Astrocyte of the cerebellum (primary cell): ENCODE measurements around the gene CRIP1.

Source experiments
- DNase-seq: peaks from one replicate; pipeline ENCODE4 v3.0.0-alpha.2; 2011; ENCODE audit warnings: low read depth
- H3K4me3 ChIP-seq: 2 replicates; pipeline ENCODE4 v1.5.1; 2011; ENCODE audit warnings: mild to moderate bottlenecking, low read depth, low read length, moderate library complexity
- in situ Hi-C: cut with HindIII; loops from 2 replicates; pipeline ENCODE4 v1.10.0; 2017; ENCODE audit warnings: low sequenced_read_pairs
- TF ChIP-seq, protein P1 (sequence below): IDR thresholded peaks from 2 replicates; pipeline ENCODE4 v1.5.1; 2012; ENCODE audit warnings: low read length, low read depth, moderate library complexity, mild to moderate bottlenecking; ENCODE audit errors: missing control alignments

Gene CRIP1, protein sequence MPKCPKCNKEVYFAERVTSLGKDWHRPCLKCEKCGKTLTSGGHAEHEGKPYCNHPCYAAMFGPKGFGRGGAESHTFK

DNA sequence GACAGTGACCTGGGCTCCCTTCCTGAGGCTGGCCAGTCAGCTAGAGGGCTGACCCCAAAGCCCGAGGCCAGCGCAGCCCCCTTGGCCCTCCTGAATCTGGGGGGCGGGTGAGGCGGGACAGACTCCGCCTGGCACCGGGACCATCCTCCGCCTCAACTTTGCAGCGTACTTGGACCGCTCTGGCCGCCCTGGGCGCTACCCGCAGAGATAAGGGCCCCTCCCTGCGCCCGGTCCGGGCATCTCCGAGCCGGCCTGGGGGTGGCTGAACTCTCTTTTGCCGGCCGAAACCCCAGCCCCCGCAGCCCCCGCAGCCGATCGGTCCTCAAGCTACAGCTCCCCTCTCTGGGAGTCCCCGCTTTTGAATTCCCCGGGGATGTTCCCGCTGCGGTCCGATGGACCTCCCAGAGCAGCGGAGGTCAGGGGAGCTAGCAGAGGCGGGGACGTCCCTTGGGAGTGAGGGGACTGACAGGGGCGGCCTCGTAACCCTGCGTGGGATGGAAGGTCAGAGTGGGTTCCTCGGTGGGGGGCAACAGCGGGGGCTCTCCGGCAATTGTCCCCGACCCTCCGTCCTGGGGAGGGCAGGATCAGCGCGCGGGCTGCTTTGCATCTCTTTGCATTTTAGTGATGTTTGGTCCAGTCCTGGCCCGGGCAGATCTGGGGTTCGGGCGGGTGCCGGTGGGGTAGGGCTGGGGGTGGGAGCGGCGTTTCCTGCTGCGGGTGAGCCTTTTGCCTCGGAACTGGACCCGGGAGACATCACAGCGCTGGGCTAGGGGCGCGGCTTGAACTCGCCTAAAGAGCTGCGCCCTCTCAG lies at the start of gene CRIP1:
Gene CRIP1 (plus strand): TSS at position 724 of the 811 bp plus-strand sequence. CDS start 374 bp downstream, outside the sequence.
- DNase-seq: no peak
- no peak within 1 kb of the TSS for H3K4me3 ChIP-seq
- in situ Hi-C loops: no loop called here

DNA sequence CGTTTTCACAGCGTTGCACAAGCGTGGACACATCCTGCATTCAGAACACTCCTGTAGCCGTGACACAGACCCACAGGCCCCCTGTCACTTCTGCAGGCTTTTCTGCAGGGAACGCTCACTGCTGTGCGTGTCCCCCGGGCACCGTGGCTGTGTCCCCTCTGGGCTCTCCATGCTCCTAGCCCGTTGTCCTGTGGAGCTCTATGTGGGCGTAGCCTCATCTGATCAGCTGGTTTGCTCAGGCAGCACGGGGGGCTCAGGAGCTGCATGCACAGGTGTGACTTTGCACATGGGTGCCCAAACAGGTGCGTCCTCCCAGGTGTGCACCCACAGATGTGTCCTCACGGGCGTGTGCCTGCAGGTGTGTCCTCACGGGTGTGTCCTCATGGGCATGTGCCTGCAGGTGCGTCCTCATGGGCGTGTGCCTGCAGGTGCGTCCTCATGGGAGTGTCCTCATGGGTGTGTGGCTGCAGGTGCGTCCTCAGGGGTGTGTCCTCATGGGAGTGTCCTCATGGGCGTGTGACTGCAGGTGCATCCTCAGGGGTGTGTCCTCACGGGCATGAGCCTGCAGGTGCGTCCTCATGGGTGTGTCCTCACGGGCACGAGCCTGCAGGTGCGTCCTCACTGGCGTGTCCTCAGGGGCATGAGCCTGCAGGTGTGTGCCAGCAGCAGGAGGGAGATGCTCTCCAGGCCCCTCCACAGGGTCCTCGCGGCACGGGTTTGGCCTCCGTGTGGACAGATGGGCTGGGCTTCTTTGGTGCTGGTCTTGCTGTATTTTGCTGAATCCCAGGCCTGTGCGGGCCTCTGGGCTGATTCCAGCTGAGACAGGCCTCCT lies 49.6 kb upstream of the CRIP1 start:
- in situ Hi-C loops: no loop called here
- TF ChIP-seq, protein P1, sequence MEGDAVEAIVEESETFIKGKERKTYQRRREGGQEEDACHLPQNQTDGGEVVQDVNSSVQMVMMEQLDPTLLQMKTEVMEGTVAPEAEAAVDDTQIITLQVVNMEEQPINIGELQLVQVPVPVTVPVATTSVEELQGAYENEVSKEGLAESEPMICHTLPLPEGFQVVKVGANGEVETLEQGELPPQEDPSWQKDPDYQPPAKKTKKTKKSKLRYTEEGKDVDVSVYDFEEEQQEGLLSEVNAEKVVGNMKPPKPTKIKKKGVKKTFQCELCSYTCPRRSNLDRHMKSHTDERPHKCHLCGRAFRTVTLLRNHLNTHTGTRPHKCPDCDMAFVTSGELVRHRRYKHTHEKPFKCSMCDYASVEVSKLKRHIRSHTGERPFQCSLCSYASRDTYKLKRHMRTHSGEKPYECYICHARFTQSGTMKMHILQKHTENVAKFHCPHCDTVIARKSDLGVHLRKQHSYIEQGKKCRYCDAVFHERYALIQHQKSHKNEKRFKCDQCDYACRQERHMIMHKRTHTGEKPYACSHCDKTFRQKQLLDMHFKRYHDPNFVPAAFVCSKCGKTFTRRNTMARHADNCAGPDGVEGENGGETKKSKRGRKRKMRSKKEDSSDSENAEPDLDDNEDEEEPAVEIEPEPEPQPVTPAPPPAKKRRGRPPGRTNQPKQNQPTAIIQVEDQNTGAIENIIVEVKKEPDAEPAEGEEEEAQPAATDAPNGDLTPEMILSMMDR: no peak
- no peak for DNase-seq
- H3K4me3 ChIP-seq: no peak overlapping the region

More for the DNA sequence above, at the start of gene CRIP1:
- TF ChIP-seq, protein P1: no peak

DNA sequence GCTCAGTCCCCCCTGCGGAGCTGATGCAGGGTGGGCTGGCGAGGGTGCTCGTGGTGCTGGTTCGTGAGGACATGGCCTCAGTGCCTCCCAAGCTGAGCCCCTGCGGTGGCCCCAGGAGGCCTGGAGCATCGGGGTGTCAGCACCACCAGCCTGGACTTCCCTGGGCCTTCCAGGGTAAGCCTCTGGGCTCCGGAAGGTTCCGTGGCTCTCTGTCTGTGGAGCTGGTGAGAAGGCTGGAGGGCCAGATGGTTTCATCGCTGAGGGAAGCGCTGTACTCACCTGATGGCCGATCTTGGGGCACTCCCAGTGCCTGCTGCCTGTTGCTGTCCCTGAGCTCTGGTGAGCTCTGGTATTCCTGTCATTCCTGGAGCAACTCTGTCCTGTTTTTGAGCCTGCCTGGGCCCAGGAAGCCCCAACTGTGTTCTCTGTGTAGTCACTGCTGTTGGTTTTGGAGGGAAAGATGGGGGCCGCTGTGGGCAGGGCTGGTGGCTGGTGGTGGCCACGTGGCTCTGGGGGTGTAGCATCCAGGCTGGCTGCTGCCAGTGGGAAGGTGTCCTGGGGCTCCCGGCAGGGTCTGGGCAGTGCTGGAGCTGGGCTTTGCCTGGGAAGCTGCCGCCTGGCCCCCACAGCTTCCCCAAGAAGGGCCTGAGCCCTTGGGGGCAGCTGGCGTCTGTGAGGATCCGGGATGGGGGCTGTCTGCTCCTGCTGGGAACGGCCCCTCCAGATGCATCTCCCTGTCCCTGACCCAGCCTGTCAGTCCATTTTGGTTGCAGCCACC lies 48.8 kb upstream of the CRIP1 start:
- in situ Hi-C loops: no loop called here
- TF ChIP-seq, protein P1: no peak
- no peak for DNase-seq
- H3K4me3 ChIP-seq: no peak overlapping the region

DNA sequence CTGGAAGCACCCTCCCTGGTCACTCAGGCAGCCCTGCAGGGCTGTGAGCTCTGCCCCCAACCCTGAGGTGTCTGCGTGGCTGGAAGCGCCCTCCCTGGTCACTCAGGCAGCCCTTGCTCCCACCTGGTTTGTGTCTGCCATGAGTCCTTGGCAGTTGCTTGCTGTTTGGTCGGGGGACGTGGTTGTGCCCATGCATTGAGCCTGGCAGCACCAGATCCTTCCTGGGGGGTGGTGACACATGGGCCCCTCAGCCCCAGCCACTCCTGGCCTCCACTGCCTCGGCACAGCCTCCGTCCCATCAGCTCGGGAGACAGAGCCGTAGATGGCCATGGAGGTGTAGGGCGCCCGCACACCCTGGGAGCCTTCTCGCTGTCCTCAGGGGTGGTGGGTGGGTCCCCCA lies 47.5 kb upstream of the CRIP1 start:
- H3K4me3 ChIP-seq: no peak overlapping the region
- TF ChIP-seq, protein P1: no peak
- DNase-seq: no peak
- in situ Hi-C loops: no loop called here

DNA sequence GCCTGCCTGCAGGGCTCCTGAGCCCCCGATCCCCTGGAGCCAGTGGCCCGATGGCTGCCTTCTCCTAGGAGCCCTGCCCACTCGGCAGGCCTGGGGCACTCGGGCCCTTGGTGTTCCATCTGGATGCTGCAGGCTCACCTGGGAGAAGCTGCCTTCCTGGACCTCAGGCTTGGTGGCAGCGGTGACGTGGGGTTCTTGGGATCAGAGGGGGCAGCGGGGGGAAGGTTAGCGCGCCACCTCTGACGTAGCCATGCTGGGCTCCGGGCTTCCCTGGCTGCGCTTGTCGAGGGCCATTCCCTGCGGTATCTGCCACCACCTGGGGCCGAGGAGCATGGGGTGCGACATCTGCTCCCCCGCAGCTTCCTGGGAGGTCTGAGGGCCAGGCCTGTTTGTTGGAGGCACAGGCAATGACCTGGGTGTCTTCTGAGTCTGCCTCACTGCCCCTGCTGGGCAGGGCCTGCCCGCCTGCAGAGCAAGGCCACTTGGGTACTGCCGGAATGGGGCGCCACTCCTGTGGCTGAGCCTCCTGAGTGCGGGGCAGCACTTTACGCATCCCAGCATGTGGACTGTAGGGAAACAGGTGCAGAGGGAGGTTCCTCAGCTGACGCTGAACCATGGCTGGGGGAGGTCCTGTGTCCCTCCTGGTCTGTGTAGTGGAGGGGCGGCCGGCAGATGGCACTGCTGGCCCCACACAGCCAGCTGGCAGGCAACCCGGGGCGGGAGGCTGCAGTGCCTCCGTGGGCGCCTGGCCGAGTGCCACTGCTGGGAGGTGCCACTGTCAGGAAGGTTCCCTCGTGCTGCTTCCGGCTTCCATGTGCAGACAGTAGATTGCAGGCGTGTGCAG lies 46.8 kb upstream of the CRIP1 start:
- no peak for DNase-seq
- in situ Hi-C loops: no loop called here
- H3K4me3 ChIP-seq: no peak overlapping the region
- TF ChIP-seq, protein P1: peak; percentile 12
